Omental fat pad (tissue), 4 donors: Measurements from ENCODE around the gene PPP1R18. TPM values are rescaled to one million over a fixed set of nuclear protein-coding genes. Genes with fewer than 3 reads are reported as not detected.
"Not testable (repeated sequence)": the region's sequence is repeated elsewhere in the genome, so short reads cannot be mapped to it uniquely, and the experiment has no call there.

Experiments
- ATAC-seq: fragments of 150-250 bp; one replicate; pipeline ENCODE4 v1.9.1; 2016; ENCODE audit warnings: mild to moderate bottlenecking, moderate library complexity; ENCODE audit not compliant: low FRiP score
- DNase-seq: peaks from one replicate; pipeline ENCODE4 v3.0.0-alpha.2; 2019; ENCODE audit warnings: low spot score
- total RNA-seq, 4 donors: library from RNA; depleted of rRNA; stranded (reverse); fragments of >200 nt; gene quantifications; one replicate each; pipeline ENCODE4 v1.1.0, GENCODE V29; 2016
- TF ChIP-seq, protein P1 (sequence below), 3 donors: fragments of 450-650 bp; IDR thresholded peaks; one replicate each; pipeline ENCODE4 v1.5.1; 2016 to 2017; ENCODE audit warnings: antibody characterized with exemption in 3 of 3, mild to moderate bottlenecking in 3 of 3, moderate library complexity in 2 of 3

The PPP1R18 gene
- total RNA-seq, 4 donors from 2014 or later = 25.5 to 55.7 (median 43.4) TPM

DNA sequence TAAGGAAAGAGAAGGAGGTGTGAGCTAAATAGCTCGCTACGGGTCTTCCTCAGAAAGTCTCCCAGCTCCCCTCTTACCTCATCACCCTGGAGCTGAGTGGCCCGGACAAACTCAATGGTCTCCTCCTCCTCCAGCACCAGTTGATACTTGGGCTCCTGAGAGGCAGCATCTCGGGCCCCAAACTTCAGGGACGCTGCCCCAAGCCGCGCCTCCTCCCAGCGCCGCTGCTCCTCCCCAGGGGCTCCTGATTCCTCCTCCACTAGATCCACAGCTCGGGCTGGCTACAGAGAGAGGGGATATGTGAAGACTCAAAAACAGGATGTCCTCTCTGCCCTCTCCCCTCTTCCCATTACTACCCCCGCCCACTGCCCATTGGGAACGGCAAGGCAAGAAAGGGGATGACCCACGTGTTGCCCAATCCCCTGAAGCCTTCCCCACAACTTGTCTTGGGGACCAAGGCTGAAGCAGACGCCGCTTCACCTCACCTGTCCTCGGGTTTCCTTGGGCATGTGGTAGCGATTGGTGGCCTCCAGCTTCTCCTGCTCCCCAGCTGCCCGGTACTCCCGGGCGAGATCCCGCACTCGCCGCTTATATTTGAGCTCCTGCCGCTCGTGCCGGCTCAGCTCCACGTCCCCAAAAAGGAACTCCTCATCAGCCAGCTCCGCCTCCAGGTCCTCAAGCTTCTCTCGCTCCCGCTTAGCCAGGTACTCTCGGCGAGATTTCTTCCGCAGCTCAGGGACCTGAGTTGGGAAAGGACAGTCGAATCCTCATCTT is 21.3 kb downstream of the PPP1R18 start:
- TF ChIP-seq, protein P1, sequence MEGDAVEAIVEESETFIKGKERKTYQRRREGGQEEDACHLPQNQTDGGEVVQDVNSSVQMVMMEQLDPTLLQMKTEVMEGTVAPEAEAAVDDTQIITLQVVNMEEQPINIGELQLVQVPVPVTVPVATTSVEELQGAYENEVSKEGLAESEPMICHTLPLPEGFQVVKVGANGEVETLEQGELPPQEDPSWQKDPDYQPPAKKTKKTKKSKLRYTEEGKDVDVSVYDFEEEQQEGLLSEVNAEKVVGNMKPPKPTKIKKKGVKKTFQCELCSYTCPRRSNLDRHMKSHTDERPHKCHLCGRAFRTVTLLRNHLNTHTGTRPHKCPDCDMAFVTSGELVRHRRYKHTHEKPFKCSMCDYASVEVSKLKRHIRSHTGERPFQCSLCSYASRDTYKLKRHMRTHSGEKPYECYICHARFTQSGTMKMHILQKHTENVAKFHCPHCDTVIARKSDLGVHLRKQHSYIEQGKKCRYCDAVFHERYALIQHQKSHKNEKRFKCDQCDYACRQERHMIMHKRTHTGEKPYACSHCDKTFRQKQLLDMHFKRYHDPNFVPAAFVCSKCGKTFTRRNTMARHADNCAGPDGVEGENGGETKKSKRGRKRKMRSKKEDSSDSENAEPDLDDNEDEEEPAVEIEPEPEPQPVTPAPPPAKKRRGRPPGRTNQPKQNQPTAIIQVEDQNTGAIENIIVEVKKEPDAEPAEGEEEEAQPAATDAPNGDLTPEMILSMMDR (IDR thresholded peaks at IDR 0.05) = no peak
- no peak for ATAC-seq

DNA sequence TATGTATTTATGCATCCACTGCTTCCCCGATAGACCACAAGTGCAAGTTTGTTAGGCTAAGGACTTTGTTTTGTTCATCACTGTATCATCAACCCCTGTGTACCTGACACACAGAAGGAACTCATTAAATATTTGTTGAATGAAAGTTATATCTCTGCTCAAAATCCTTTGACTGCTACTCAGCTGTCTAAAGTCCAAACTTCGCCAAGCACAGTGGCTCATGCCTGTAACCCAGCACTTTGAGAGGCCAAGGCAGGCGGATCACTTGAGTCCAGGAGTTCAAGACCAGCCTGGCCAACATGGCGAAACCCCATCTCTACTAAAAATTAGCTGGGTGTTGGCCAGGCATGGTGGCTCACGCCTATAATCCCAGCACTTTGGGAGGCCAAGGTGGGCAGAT is 28.5 kb downstream of the PPP1R18 start:
- not testable (repeated sequence) for ATAC-seq, DNase-seq

More for the DNA sequence above, 21.3 kb downstream of the PPP1R18 start:
- DNase-seq = no peak

DNA sequence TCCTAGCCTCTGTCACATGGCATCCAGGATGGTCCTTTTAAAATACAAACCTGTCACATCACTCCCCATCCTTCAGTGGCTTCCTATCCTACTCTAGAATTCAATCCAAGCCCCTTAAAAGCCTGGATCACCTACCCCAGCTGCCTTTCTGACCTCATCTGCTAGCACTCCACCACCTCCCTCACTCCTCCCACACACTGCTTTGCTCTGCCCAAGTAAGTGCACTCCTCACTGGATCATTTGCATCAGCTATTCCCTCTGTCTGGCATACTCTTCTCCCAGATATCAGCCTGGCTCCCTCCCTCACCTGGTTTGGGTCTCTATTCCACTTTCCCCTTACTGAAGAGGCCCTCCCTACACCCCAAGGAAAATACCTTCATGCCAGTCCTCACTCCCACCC is 29.0 kb downstream of the PPP1R18 start:
- no peak for DNase-seq
- TF ChIP-seq, protein P1 (IDR thresholded peaks at IDR 0.05) = no peak
- ATAC-seq = peak; percentile 78

DNA sequence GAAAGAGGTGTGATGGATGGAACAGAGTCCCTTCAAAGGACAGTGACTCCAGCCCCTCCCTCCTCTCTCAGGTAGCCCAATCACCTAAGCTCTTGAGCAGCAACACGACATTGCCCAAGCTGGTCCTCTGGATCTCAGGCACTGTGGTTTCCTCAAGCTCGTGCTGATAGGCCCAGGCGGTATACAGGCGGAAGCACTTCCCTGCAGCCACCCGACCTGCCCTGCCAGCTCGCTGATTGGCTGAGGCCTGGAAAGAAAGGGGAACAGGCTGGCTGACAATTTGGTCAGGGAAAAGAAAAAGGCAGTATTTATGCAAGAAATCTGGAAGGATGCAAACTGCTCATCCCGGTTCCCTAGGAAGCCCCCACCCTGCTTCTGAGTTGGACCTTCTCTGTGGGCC is 29.9 kb downstream of the PPP1R18 start:
- TF ChIP-seq, protein P1 (IDR thresholded peaks at IDR 0.05) = no peak
- DNase-seq (no peak), ATAC-seq (no peak)

DNA sequence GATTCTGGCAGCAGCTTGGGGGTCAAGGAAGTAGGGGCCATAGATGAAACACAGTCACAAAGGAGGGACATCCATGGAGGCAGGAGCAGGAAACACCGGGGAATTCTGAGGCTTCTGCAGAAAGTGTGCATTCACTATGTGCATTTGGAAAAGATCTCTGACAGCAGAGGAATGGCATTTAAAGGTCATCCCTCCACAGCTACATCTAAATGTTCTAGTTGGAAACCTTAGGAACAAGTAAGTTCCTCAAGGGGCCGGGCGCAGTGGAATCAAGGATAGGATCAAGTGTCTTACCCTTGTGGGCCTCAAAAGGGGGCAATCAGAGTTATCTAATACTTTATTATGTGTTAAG is 30.7 kb downstream of the PPP1R18 start:
- ATAC-seq = no peak
- DNase-seq = no peak
- TF ChIP-seq, protein P1 (IDR thresholded peaks at IDR 0.05) = no peak

DNA sequence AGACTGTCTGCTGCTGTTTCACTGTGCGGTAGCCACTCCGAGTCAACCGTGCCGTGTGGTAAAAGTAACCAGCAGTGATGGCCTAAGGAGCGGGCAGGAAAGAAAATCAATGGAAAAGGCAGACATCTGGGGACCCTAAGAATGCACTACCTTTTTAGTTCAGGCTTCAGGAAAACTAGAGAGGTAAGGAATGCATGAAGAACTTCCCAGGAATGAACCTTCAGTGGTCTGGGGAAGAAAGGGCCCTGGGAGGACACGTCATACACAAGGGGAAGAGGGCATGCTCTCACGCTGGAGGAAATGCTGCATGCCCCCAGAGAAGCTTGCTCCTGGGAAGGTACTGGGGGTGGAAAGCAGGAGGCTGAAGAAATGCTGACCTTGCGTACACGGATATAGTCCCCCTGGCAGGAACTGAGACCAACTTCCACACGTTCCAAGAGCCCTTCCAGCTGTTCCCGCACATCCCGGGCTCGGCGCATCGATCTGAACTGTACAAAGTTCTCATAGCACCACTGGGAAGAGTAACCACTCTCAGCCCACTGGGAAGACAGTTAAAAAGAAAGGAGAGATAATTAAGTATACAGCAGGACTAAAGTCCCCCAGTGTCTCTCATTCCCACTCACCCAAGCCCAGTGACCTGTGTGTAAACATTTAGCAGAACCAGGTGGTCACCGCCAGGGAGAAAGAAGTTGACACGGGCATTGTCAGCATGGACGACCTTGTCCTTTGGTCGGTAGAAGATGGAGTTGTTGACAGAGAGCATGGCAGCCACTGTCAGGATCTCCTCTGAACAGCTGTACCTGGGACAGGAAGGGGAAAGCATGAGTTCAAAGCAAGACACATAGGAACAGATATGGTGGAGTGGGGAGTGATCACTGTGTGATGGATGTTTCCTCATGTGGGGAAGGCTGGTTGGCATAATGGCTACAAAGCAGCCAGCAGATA is 31.4 kb downstream of the PPP1R18 start:
- no peak for DNase-seq
- TF ChIP-seq, protein P1 (IDR thresholded peaks at IDR 0.05) = no peak
- ATAC-seq = no peak

DNA sequence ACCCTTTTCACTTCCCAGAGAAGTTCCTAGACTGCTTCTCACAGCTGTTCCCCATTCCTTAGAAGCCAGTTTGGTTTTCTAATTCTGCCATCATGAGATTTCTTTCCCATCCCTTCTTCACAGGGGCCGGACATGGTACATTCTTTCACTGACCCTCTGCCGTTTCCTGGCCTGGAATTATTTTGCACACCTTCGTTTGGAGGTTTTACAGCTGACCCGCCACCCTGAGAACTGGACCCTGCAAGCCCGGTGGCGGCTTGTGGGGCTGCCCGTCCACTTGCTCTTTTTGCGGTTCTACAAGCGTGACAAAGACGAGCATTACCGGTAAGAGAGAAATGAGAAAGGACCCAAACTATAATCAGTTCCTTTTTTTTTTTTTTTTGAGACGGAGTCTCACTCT is 35.3 kb downstream of the PPP1R18 start:
- DNase-seq (no peak), ATAC-seq (no peak)
- TF ChIP-seq, protein P1 (IDR thresholded peaks at IDR 0.05) = no peak
